AG09319 (cell line): Measurements from ENCODE around the gene RNASE8.

Experiments used
- DNase-seq: peaks from one replicate; pipeline ENCODE4 v3.0.0-alpha.2; 2010; ENCODE audit warnings: low read depth; ENCODE audit errors: extremely low read depth
- TF ChIP-seq, protein P1 (sequence below): IDR thresholded peaks from 2 replicates; pipeline ENCODE4 v1.5.1; 2011; ENCODE audit warnings: low read depth, mild to moderate bottlenecking, inconsistent platforms, low read length, moderate library complexity

RNASE8 gene

DNA sequence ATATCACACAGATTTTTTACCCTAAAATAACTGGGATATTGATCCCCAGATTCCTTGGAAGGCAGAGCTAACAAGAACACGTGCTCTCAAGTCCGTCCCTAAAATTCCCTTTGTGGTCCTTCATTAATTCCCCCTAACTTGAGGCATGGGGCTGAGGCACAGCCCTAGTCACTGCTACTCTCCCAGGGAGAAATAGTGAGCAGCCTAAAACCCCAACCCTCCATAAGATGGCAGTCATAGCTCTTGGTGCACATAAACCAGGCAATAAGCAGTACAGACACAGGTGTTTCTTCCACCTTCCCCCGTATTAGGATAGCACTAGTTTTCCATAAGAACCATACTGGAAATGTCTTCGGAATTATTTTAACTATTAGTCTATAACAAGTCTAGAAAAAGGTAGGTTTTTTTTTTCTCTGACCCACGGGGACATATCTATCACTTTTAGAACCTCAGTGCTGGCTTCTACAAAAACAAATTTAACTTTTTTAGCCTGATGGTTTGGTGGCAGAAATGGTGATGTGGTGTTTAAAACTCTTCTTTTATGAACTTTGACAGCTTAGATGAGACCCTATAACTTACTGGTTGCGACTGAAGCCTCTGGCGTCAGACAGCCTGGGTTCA, 9.4 kb downstream of the RNASE8 start:
- TF ChIP-seq, protein P1, sequence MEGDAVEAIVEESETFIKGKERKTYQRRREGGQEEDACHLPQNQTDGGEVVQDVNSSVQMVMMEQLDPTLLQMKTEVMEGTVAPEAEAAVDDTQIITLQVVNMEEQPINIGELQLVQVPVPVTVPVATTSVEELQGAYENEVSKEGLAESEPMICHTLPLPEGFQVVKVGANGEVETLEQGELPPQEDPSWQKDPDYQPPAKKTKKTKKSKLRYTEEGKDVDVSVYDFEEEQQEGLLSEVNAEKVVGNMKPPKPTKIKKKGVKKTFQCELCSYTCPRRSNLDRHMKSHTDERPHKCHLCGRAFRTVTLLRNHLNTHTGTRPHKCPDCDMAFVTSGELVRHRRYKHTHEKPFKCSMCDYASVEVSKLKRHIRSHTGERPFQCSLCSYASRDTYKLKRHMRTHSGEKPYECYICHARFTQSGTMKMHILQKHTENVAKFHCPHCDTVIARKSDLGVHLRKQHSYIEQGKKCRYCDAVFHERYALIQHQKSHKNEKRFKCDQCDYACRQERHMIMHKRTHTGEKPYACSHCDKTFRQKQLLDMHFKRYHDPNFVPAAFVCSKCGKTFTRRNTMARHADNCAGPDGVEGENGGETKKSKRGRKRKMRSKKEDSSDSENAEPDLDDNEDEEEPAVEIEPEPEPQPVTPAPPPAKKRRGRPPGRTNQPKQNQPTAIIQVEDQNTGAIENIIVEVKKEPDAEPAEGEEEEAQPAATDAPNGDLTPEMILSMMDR, result peak; percentile 12
- no peak for DNase-seq

DNA sequence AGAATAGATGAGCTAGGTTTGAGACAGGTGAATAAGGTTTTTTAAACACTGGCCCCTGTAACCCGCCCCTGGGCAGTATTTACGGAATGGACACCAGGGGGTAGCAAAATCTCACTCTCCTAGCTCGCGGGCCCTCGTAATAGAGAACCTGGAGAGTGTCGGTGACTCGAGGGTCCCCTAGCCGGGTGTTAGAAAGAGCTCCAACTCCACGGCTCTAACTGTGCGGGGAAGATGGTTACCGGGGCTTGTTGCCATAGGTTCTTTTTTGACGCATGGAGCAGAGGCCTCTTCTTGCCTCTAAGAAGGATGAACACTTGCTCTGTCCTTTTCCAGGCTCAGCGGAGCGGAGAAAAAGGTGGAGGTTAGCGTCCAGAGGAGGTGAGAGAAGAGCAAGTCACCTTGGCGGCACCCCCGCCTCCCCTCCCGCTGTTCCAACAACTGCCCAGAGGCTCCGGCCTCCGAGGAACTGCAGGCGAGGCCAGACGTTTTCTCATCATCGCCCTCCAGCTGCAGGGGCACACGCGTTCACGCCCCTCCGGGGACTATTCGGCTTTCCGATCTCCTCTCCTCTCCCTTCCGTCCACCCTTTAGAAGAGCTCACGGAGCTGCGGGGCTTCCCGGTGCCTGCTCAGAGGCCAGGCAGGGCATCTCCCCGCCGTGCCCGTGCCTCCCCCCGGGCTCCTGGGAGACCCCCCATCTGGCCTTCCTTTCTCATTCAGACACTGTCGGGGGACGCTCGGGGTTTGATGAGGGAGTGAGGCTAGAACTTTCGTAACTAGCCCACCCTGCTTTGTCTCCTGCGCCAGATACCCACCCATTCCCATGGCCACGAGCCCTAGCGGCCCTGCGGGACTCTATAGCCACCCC, 11.1 kb downstream of the RNASE8 start:
- DNase-seq, result no peak
- TF ChIP-seq, protein P1, result peak; percentile 74

DNA sequence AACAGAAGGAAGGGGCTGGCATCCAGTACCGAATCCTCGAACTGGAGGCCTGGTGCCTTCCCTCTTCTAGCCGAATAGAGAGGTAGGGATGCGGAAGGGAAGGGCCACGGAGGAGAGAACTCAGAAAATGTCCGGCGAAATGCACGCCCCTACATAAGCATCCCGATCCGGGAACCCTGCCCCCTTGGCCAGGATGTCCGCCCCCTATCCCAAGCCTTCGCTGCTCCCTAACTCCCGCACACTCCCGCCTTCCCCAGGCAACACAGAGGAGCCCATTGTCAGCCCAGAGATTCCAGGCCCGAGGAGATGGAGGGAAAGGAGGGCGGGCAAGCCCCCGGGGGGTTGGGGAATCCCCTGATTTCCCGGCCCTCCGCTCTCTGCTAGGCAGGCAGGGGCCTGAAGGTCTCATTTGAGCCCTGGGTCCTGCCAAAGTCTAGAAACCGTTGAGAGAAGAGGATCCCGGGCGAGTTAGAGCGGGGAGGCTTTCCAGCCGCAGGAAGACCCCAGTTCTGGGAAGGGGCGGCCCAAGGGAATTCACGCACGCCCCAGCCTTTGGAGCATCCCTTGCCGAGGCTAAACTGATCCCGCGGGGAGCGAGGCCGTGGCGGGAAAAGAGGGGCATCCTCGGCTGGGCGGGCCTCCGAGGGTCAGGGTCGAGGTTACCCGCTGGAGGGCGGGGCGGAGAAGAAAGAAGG, 11.9 kb downstream of the RNASE8 start:
- TF ChIP-seq, protein P1, result no peak
- DNase-seq, result no peak

DNA sequence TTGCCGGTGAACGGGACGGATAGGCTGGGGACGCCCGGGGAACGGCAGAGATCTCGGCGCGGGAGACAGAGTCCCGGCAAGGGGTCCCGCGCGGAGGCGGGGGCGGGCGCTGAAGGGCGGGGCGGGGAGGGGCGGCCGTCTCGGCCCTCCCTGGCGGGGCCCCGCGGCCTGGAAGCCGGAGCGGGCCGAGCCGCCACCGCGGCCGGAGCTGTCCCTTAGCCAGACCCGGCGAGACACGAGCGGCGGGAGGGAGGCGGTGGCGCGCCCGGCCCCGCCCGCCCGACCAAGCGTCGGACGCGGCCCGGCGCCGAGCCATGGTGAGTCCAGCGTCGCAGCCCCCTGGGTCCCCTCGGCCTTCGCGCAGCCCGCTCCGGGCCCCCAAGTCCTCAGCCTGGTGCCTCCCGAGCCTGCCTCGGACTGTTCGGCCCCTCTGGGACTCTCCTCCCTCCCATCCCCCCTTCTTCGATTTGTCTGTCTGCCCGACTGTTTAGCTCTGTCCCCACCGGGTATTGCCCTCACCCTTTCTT, 12.5 kb downstream of the RNASE8 start, which contains the start of gene ARHGEF40:
Gene ARHGEF40 (plus strand): TSS at position 222 of the 527 bp plus-strand sequence. CDS start 93 bp downstream, at position 315.
- TF ChIP-seq, protein P1, result no peak
- no peak for DNase-seq

DNA sequence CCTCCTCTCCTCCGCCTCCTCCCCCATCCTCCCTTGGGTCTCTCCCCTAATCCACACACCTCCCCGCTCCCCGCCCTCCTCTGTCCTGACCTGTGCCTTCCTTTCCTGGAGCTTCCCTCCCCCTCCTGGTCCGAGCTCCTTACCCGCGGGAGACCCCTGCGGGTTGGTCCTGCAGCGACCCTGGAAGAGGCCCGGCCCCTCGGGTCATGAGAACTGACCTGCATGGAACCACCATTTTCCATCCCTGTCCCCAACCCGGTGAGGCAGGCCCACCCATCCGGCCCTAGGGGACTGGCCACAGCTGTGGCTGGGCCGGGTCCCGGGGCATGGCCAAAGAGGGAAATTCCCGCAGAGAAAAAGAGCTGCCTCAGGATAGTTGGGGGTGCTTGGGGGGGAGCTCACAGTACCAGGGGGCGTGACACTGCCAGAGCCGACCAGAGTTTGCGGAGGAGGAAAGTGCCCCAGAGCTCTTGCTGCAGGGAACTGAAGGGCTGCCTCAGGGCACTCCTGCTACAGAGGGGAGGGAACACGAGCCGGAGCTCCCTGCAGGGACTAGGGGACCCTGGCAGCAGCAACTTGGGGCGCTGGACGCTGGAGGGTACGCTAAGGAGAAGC, 13.1 kb downstream of the RNASE8 start:
- no peak for DNase-seq
- TF ChIP-seq, protein P1, result no peak

DNA sequence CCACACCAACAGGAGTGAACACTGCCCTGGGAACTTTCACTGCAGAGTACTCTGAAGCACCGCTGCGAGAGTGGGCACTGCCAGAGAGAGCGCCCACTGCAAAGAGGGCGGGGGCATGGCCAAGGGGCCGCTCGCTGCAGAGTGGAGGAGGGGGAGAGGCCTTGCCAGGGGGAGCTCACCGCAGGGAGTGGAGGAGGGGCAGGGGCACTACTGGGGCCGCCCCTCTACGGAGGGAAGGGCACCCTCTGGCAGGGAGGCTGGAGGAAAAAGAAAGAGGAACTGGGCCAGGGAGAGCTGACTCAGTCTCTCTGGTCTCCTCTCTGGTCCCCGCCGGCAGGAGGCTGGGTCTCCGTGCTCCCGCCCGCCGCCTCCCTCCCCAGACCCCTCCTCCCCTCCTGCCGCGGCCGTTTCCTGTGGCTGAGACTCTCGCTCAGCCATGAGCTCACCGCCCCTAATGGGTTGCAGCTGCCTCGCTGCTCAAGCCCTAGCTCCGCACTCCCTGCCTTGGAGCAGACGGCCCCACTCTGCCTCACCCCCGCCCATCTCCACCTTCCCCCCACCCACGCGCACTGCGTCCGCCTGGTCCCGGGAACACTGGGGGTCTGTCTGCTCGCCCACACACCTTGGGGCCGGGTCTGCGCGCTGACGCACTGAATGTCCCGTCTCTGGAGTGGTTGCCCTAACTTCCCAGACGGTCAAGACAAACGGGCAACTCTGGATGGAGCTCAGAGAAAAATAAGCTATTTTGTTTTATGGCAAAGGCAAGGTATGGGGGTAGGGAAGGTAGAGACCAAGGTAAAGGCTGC, 13.8 kb downstream of the RNASE8 start:
- TF ChIP-seq, protein P1, result no peak
- peak; percentile 86 for DNase-seq
